ENCODE measurements around the gene MLLT6. TPM values are rescaled to one million over a fixed set of nuclear protein-coding genes. Genes with fewer than 3 reads are reported as not detected.

Gene MLLT6
- total and polyA plus RNA-seq, 2 of the 13 experiments (the other 11 are each of a cell fraction or from before 2014, with no cell fraction given): 50.7 to 69.5 TPM

DNA sequence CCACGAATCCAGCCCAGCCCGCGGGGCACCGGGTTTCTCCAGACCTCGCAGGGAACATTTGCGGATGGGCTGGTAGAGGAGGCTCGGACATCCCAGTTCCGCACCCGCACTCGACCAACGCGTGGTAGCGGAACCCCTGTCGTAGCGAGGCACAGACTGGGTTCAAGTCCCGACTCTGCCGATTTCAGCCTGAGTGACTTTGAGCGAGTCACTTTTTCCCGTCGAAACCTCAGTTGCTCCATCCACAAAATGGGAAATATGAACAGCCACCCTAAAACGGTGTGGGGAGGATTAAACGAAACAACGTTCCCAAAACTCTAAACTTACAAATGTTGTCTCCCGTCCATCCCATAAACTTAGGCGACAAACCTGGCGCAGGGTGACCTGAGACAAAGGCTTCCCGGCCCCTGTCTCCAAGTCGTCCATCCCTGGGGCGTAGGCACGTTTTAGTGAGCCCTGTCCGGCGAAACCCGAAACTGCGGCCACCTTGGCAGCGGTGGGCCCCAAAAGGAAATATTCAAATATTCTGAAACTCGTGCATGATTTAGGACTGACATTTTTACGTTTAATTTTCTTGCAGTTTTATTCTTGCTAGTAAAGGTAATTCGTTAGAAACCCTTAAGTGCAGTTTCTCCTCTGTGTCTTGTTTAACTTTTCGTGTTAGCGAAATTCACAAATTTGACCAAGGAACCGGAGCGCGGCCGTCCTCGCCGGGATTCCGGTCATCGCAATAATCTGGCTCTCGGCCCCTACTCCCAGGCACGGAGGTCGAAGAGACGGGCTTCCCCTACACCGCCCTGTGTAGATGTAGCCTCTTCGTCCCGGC is 1.9 kb upstream of the MLLT6 start (continued):
- TF ChIP-seq, protein P1, sequence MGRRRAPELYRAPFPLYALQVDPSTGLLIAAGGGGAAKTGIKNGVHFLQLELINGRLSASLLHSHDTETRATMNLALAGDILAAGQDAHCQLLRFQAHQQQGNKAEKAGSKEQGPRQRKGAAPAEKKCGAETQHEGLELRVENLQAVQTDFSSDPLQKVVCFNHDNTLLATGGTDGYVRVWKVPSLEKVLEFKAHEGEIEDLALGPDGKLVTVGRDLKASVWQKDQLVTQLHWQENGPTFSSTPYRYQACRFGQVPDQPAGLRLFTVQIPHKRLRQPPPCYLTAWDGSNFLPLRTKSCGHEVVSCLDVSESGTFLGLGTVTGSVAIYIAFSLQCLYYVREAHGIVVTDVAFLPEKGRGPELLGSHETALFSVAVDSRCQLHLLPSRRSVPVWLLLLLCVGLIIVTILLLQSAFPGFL (CRISPR knock-in tag; IDR thresholded peaks at IDR 0.05): peak; percentile 42; the same call in 1 of the 2 replicates
- TF ChIP-seq SP140L (CRISPR knock-in tag; IDR thresholded peaks at IDR 0.05; ENCODE audit: borderline replicate concordance): no peak
- peak in 1 of 2 experiments; percentile 17; a peak in 3 of 4 replicates for TF ChIP-seq POLR2A (IDR thresholded peaks at IDR 0.05; ENCODE audit: insufficient read depth in 1 of 2, low read depth in 2 of 2, low read length in 2 of 2)
- 0 out of 2 replicates have a peak, but pooled peaks have one; percentile 39 for TF ChIP-seq KDM1A (CRISPR knock-in tag; IDR thresholded peaks at IDR 0.05)
- peak; percentile 52 for TF ChIP-seq BRD4 (CRISPR knock-in tag; IDR thresholded peaks at IDR 0.05)
- peak; percentile 67; the same call in 1 of the 2 replicates for TF ChIP-seq STAT5B (CRISPR knock-in tag; IDR thresholded peaks at IDR 0.05)
- TF ChIP-seq ZNF264 (CRISPR knock-in tag; IDR thresholded peaks at IDR 0.05): no peak
- no peak for TF ChIP-seq HOXA7 (CRISPR knock-in tag; IDR thresholded peaks at IDR 0.05)
- TF ChIP-seq HES4 (CRISPR knock-in tag; IDR thresholded peaks at IDR 0.05; ENCODE audit: borderline replicate concordance): 0 out of 2 replicates have a peak, but pooled peaks have one; percentile 10
- peak; percentile 2; the same call in 1 of the 2 replicates for TF ChIP-seq ZNF589 (CRISPR knock-in tag; conservative IDR thresholded peaks at IDR 0.05)
- peak; percentile 15; the same call in 1 of the 2 replicates for TF ChIP-seq SRY (CRISPR knock-in tag; IDR thresholded peaks at IDR 0.05)
- TF ChIP-seq EED (CRISPR knock-in tag; IDR thresholded peaks at IDR 0.05): 0 out of 2 replicates have a peak, but pooled peaks have one; percentile 39
- TF ChIP-seq, protein P2, sequence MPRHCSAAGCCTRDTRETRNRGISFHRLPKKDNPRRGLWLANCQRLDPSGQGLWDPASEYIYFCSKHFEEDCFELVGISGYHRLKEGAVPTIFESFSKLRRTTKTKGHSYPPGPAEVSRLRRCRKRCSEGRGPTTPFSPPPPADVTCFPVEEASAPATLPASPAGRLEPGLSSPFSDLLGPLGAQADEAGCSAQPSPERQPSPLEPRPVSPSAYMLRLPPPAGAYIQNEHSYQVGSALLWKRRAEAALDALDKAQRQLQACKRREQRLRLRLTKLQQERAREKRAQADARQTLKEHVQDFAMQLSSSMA (CRISPR knock-in tag; IDR thresholded peaks at IDR 0.05): no peak
- TF ChIP-seq, protein P3, sequence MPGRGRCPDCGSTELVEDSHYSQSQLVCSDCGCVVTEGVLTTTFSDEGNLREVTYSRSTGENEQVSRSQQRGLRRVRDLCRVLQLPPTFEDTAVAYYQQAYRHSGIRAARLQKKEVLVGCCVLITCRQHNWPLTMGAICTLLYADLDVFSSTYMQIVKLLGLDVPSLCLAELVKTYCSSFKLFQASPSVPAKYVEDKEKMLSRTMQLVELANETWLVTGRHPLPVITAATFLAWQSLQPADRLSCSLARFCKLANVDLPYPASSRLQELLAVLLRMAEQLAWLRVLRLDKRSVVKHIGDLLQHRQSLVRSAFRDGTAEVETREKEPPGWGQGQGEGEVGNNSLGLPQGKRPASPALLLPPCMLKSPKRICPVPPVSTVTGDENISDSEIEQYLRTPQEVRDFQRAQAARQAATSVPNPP (CRISPR knock-in tag; IDR thresholded peaks at IDR 0.05): 0 out of 2 replicates have a peak, but pooled peaks have one; percentile 12
- 0 out of 2 replicates have a peak, but pooled peaks have one; percentile 0 for TF ChIP-seq THAP8 (CRISPR knock-in tag; IDR thresholded peaks at IDR 0.05; ENCODE audit: borderline replicate concordance)
- TF ChIP-seq ZNF510 (CRISPR knock-in tag; IDR thresholded peaks at IDR 0.05; ENCODE audit: low read depth): no peak
- 0 out of 2 replicates have a peak, but pooled peaks have one; percentile 81 for TF ChIP-seq ZNF354B (CRISPR knock-in tag; IDR thresholded peaks at IDR 0.05)
- TF ChIP-seq SSRP1 (CRISPR knock-in tag; IDR thresholded peaks at IDR 0.05): peak; percentile 33; the same call in 1 of the 2 replicates
- no peak for TF ChIP-seq TCF12 (IDR thresholded peaks at IDR 0.05)
- TF ChIP-seq TCF12 (CRISPR knock-in tag; IDR thresholded peaks at IDR 0.05): no peak
- TF ChIP-seq ZNF747 (CRISPR knock-in tag; IDR thresholded peaks at IDR 0.05; ENCODE audit: borderline replicate concordance): no peak
- no peak for TF ChIP-seq LRRFIP1 (CRISPR knock-in tag; conservative IDR thresholded peaks at IDR 0.05)
- TF ChIP-seq ZFP90 (CRISPR knock-in tag; IDR thresholded peaks at IDR 0.05; ENCODE audit: borderline replicate concordance): no peak

All from HepG2 (cell line).